WERI-Rb-1 (cell line): ENCODE data around the gene MIER1.

Experiments
- DNase-seq: peaks from one replicate; pipeline ENCODE4 v3.0.0-alpha.2; 2020
- H3K27ac ChIP-seq: fragments of 250-450 bp; sonication (Bioruptor Pico); 2 replicates; pipeline ENCODE4 v1.5.1; 2020; ENCODE audit warnings: mild to moderate bottlenecking, moderate library complexity
- H3K27me3 ChIP-seq: fragments of 250-450 bp; sonication (Bioruptor Pico); 2 replicates; pipeline ENCODE4 v1.5.1; 2021; ENCODE audit warnings: mild to moderate bottlenecking, low read depth, moderate library complexity; ENCODE audit not compliant: insufficient read depth, severe bottlenecking
- H3K36me3 ChIP-seq: fragments of 250-450 bp; sonication (Bioruptor Pico); 2 replicates; pipeline ENCODE4 v1.5.1; 2020; ENCODE audit warnings: mild to moderate bottlenecking, moderate library complexity
- H3K4me3 ChIP-seq: 2 replicates; pipeline ENCODE4 v1.5.1; 2011; ENCODE audit warnings: low read depth, mild to moderate bottlenecking, control low read depth, low read length
- H3K9me3 ChIP-seq: fragments of 250-450 bp; sonication (Bioruptor Pico); 2 replicates; pipeline ENCODE4 v1.5.1; 2021; ENCODE audit warnings: mild to moderate bottlenecking, moderate library complexity; ENCODE audit not compliant: severe bottlenecking
- CTCF ChIP-seq: IDR thresholded peaks from 2 replicates; pipeline ENCODE4 v1.5.1; 2011; ENCODE audit warnings: low read depth, mild to moderate bottlenecking, control low read depth, inconsistent platforms, low read length

Gene MIER1

GRCh38 chr1:66985835-66986234 lies 61.0 kb downstream of the MIER1 start:
- H3K36me3 ChIP-seq = peaks cover 34% of the 10 kb centered on the region
- no peak for DNase-seq
- no peaks in the 10 kb centered on the region for H3K9me3 ChIP-seq
- no peaks in the 10 kb centered on the region for H3K27me3 ChIP-seq
- no peak overlapping the region for H3K27ac ChIP-seq
- TF ChIP-seq CTCF = no peak
- no peak overlapping the region for H3K4me3 ChIP-seq

GRCh38 chr1:66993076-66993475 lies 68.3 kb downstream of the MIER1 start:
- H3K27ac ChIP-seq = no peak overlapping the region
- H3K36me3 ChIP-seq = no peaks in the 10 kb centered on the region; the same call in 1 of the 2 replicates
- no peaks in the 10 kb centered on the region for H3K9me3 ChIP-seq
- no peaks in the 10 kb centered on the region for H3K27me3 ChIP-seq
- no peak for DNase-seq
- no peak for TF ChIP-seq CTCF
- H3K4me3 ChIP-seq = no peak overlapping the region

- H3K9me3 ChIP-seq = no peaks in the 10 kb centered on the region
- H3K4me3 ChIP-seq = no peak overlapping the region
- peak; percentile 67 for DNase-seq
- H3K27ac ChIP-seq = no peak overlapping the region
- peak; percentile 75 for TF ChIP-seq CTCF
- H3K36me3 ChIP-seq = no peaks in the 10 kb centered on the region; the same call in 1 of the 2 replicates
- H3K27me3 ChIP-seq = no peaks in the 10 kb centered on the region
Measured at GRCh38 chr1:66996018-66996682, 71.4 kb downstream of the MIER1 start.

GRCh38 chr1:66998972-66999371 lies 74.2 kb downstream of the MIER1 start:
- no peaks in the 10 kb centered on the region; the same call in none of the 2 replicates for H3K36me3 ChIP-seq
- no peak overlapping the region for H3K27ac ChIP-seq
- no peak for TF ChIP-seq CTCF
- H3K27me3 ChIP-seq = no peaks in the 10 kb centered on the region
- no peaks in the 10 kb centered on the region for H3K9me3 ChIP-seq
- no peak for DNase-seq
- H3K4me3 ChIP-seq = no peak overlapping the region

GRCh38 chr1:66999640-67000400 lies 75.0 kb downstream of the MIER1 start:
- no peak for DNase-seq
- H3K4me3 ChIP-seq = no peak overlapping the region

More at GRCh38 chr1:66999640-67000400, 75.0 kb downstream of the MIER1 start:
- Histone ChIP-seq H3K27me3 (no peaks in the 10 kb centered on the region), H3K27ac (no peak overlapping the region), H3K9me3 (no peaks in the 10 kb centered on the region), H3K36me3 (no peaks in the 10 kb centered on the region; the same call in none of the 2 replicates)
- no peak for TF ChIP-seq CTCF
